AG04450 (cell line): ENCODE measurements around the gene ZNHIT1. TPM values are rescaled to one million over a fixed set of nuclear protein-coding genes. Genes with fewer than 3 reads are reported as not detected.
"Not testable (repeated sequence)": the region's sequence is repeated elsewhere in the genome, so short reads cannot be mapped to it uniquely, and the experiment has no call there.

Source experiments
- CTCF ChIA-PET: fragments of 300-600, 350-600 bp; formaldehyde crosslinking; extraction: SDS; loops from one replicate; lab custom pipeline; 2022; ENCODE audit warnings: antibody characterized with exemption, inconsistent platforms; lab: Charles Lee
- POLR2A ChIA-PET: fragments of 350-600 bp; formaldehyde crosslinking; extraction: SDS; loops from one replicate; lab custom pipeline; 2021; ENCODE audit warnings: antibody characterized with exemption, inconsistent platforms; lab: Yijun Ruan, JAX
- DNase-seq: peaks from one replicate; pipeline ENCODE4 v3.0.0-alpha.2; 2011; ENCODE audit warnings: low read depth, low spot score
- H3K27ac ChIP-seq: one replicate; pipeline ENCODE4 v1.5.1; 2012; ENCODE audit warnings: low read depth, low read length, control low read depth
- H3K27me3 ChIP-seq: one replicate; pipeline ENCODE4 v1.6.0; 2012; ENCODE audit warnings: low read length; ENCODE audit not compliant: control insufficient read depth, insufficient read depth
- H3K4me3 ChIP-seq: 2 replicates; pipeline ENCODE4 v1.5.1; 2011; ENCODE audit warnings: mild to moderate bottlenecking, low read depth, low read length, control low read depth
- H3K9me3 ChIP-seq: 2 replicates; pipeline ENCODE4 v1.5.1; 2012; ENCODE audit warnings: low read length; ENCODE audit not compliant: control insufficient read depth, insufficient read depth
- polyA plus RNA-seq: library from polyadenylated mRNA; depleted of rRNA; stranded (reverse); fragments of >200 nt; gene quantifications from 2 replicates; pipeline ENCODE4 v1.2.3, GENCODE V29; 2011
- TF ChIP-seq, protein P1 (sequence below): IDR thresholded peaks from 2 replicates; pipeline ENCODE4 v1.5.1; 2011; ENCODE audit warnings: low read depth, low read length, control low read depth, inconsistent platforms

Gene ZNHIT1
- polyA plus RNA-seq, 1 experiment: 36.0 TPM

DNA sequence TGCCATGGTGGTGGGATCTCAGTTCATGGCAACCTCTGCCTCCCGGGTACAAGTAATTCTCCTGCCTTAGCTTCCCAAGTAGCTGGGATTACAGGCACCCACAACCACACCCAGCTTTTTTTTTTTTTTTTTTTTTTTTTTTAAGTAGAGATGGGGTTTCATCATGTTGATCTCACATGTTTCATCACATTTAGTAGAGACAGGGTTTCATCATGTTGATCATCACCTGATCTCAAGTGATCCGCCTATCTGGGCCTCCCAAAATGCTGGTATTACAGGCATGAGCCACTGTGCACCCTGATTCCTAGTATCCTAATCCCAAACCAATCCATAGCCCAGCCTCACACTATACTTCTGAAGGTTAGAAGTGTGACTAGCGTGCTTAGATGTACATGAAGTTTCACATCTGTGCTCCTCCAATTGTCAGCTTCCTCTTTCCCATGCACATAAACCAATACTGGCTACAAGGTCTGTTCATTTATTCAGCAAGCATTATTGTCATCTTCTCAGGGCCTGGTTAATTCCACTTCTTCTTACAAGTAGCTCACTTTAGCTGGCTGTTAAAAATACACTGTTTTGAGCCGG, 31.0 kb upstream of the ZNHIT1 start:
- H3K27ac ChIP-seq: no peak overlapping the region
- CTCF ChIA-PET: interaction anchor here (1.0 to 2.3 kb wide), 4 partner anchors 17 to 95 kb away, joined by 3 to 25 read pairs (median 6); no protein-coding TSS in a partner anchor
- POLR2A ChIA-PET: interaction anchor here (0.6 kb wide), 1 partner anchor 426 kb away, joined by 3 read pairs; no protein-coding TSS in a partner anchor
- no peaks in the 10 kb centered on the region for H3K9me3 ChIP-seq
- TF ChIP-seq, protein P1, sequence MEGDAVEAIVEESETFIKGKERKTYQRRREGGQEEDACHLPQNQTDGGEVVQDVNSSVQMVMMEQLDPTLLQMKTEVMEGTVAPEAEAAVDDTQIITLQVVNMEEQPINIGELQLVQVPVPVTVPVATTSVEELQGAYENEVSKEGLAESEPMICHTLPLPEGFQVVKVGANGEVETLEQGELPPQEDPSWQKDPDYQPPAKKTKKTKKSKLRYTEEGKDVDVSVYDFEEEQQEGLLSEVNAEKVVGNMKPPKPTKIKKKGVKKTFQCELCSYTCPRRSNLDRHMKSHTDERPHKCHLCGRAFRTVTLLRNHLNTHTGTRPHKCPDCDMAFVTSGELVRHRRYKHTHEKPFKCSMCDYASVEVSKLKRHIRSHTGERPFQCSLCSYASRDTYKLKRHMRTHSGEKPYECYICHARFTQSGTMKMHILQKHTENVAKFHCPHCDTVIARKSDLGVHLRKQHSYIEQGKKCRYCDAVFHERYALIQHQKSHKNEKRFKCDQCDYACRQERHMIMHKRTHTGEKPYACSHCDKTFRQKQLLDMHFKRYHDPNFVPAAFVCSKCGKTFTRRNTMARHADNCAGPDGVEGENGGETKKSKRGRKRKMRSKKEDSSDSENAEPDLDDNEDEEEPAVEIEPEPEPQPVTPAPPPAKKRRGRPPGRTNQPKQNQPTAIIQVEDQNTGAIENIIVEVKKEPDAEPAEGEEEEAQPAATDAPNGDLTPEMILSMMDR: no peak
- DNase-seq: no peak
- H3K4me3 ChIP-seq: no peak overlapping the region
- no peaks in the 10 kb centered on the region for H3K27me3 ChIP-seq

DNA sequence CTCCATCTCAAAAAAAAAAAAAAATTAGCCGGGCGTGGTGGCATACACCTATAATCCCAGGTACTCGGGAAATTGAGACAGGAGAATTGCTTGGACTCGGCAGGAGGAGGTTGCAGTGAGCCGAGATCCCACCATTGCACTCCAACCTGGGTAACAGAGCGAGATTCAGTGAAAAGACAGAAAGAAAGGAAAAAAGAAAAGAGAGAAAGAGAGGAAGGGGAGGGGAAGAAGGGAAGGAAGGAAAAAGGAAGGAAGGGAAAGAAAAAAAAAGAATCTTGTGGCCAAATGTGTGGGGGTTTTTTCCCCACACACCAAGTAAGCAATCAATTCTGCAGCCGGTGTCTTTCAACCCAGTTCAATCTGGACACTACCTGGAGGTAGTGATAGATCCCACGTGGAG, 28.9 kb upstream of the ZNHIT1 start:
- TF ChIP-seq, protein P1: no peak
- H3K4me3 ChIP-seq: no peak overlapping the region
- ChIA-PET CTCF (interaction anchor here (0.7 kb wide), 1 partner anchor 45 kb away, joined by 3 read pairs; no protein-coding TSS in a partner anchor), POLR2A (no interaction called here)
- H3K27me3 ChIP-seq: no peaks in the 10 kb centered on the region
- H3K9me3 ChIP-seq: no peaks in the 10 kb centered on the region
- H3K27ac ChIP-seq: no peak overlapping the region
- DNase-seq: no peak

- CTCF ChIA-PET: interaction anchor here (7.7 kb wide), 1 partner anchor 53 kb away, joined by 262 read pairs; no protein-coding TSS in a partner anchor
- DNase-seq: no peak
- POLR2A ChIA-PET: no interaction called here
Measured at GRCh38 chr7:101195884-101196283, 22.1 kb upstream of the ZNHIT1 start.

DNA sequence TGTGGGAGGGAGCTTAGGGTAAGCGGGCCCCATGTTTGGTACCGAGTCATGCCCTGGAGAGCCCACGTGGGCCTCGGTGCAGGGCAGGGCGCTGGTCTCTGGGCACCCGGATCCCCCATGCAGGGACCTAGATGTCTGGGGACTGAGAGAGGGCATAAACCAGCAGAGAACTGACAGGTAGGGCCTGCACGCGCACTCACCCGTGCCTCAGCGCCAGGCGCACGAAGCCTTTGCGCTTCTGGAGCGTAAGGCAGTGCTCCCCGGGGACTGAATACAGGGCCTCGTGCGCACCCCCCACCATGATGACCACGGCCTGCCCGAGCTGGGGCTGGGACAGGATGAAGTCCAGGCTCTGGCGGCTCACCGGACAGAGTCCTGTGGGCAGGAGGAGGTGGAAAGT, 20.0 kb upstream of the ZNHIT1 start:
- POLR2A ChIA-PET: no interaction called here

More at GRCh38 chr7:101195884-101196283, 22.1 kb upstream of the ZNHIT1 start:
- no peaks in the 10 kb centered on the region; the same call in 1 of the 2 replicates for H3K9me3 ChIP-seq
- peaks cover 14% of the 10 kb centered on the region for H3K27me3 ChIP-seq
- no peak overlapping the region for H3K4me3 ChIP-seq
- H3K27ac ChIP-seq: no peak overlapping the region
- TF ChIP-seq, protein P1: no peak

DNA sequence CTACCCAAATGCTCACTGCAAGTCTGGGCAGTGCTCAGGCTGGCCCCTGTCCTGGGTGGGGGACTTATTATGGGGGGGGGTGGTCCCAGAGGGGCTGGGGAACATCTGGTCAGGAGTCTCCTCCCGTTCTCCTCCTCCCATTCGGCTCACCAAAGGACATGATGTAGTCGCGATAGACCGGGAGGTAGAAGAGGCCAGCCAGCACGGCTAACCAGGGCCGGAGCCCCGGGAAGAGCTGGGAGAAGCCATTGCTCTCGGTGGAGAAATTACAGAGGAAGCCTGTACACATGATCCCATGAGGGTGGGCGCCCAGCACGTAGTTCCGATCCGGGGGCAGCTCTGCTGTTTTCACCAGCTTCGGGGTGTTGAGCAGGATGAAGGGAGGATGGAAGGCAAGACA, 19.5 kb upstream of the ZNHIT1 start:
- H3K27ac ChIP-seq: no peak overlapping the region
- TF ChIP-seq, protein P1: no peak
- ChIA-PET CTCF (no interaction called here), POLR2A (no interaction called here)
- H3K27me3 ChIP-seq: peaks cover 37% of the 10 kb centered on the region
- no peak overlapping the region for H3K4me3 ChIP-seq
- H3K9me3 ChIP-seq: no peaks in the 10 kb centered on the region; the same call in 1 of the 2 replicates
- DNase-seq: no peak

More for the DNA sequence above, 20.0 kb upstream of the ZNHIT1 start:
- Histone ChIP-seq H3K4me3 (no peak overlapping the region), H3K27me3 (peaks cover 32% of the 10 kb centered on the region), H3K27ac (no peak overlapping the region), H3K9me3 (no peaks in the 10 kb centered on the region; the same call in 1 of the 2 replicates)
- no peak for DNase-seq
- TF ChIP-seq, protein P1: no peak
- CTCF ChIA-PET: no interaction called here

GRCh38 chr7:101199522-101199921, 18.4 kb upstream of the ZNHIT1 start:
- POLR2A ChIA-PET: interaction anchor here (0.7 kb wide), 2 partner anchors 397 to 1102 kb away, joined by 7 to 9 read pairs; no protein-coding TSS in a partner anchor
- H3K27me3 ChIP-seq: peaks cover 39% of the 10 kb centered on the region
- not testable (repeated sequence) for H3K4me3 ChIP-seq, H3K9me3 ChIP-seq, DNase-seq, H3K27ac ChIP-seq
- CTCF ChIA-PET: interaction anchor here (0.9 to 1.0 kb wide), 2 partner anchors 18 to 55 kb away, joined by 4 to 5 read pairs; partner anchors contain the start of genes PLOD3 and ZNHIT1
